Measurements from ENCODE around the gene SLC25A13. TPM values are rescaled to one million over a fixed set of nuclear protein-coding genes. Genes with fewer than 3 reads are reported as not detected.

The SLC25A13 gene
- total and polyA plus RNA-seq, 2 of the 8 experiments (the other 6 are each of a cell fraction or from before 2014, with no cell fraction given) = 30.8 to 85.4 TPM

GRCh38 chr7:96238976-96239766, 82.7 kb downstream of the SLC25A13 start:
- Histone ChIP-seq H3K18ac (ENCODE audit: extremely low read depth, low read length) (no peak overlapping the region), H4K5ac (ENCODE audit: insufficient read length, low read depth, low read length) (no peak overlapping the region), H4K8ac (ENCODE audit: extremely low read depth, insufficient read depth, low read length) (no peak overlapping the region), H2BK5ac (ENCODE audit: low read depth, low read length) (no peak overlapping the region), H3K79me2 (ENCODE audit: control insufficient read depth in 1 of 2, insufficient read depth in 2 of 2, low read length in 2 of 2) (peaks cover 0 to 9% of the 10 kb centered on the region in 2 experiments; a peak in 1 of 4 replicates), H3K4me3 (ENCODE audit: extremely low read depth in 1 of 4, insufficient read depth in 2 of 4, low read depth in 3 of 4, low read length in 4 of 4) (no peak overlapping the region), H2BK12ac (ENCODE audit: low read depth, low read length) (no peak overlapping the region), H3K27ac (ENCODE audit: low read depth, low read length) (no peak overlapping the region), H2BK20ac (ENCODE audit: low read length) (no peak overlapping the region), H3K4me1 (replicated peaks in 1 of 4; ENCODE audit: control insufficient read depth in 3 of 4, insufficient read depth in 4 of 4, low read length in 3 of 4) (no peaks in the 10 kb centered on the region), H3K4me2 (ENCODE audit: insufficient read depth in 1 of 2, low read depth in 2 of 2, low read length in 2 of 2) (no peak overlapping the region), H3K9me3 (ENCODE audit: insufficient read depth in 2 of 2, low read depth in 1 of 2, low read length in 1 of 2) (no peaks in the 10 kb centered on the region), H3K9ac (replicated peaks in 1 of 4; ENCODE audit: extremely low read depth in 1 of 4, low read depth in 3 of 4, low read length in 3 of 4) (no peak overlapping the region), H2AK5ac (ENCODE audit: low read depth, low read length) (no peak overlapping the region), H3K27me3 (replicated peaks in 1 of 4; ENCODE audit: control insufficient read depth in 3 of 4, extremely low read depth in 1 of 4, insufficient read depth in 3 of 4, low read length in 3 of 4) (no peaks in the 10 kb centered on the region), H4K91ac (replicated peaks; ENCODE audit: insufficient read length, low read length) (no peak overlapping the region), H3K4ac (replicated peaks; ENCODE audit: insufficient read length, low read depth, low read length) (no peak overlapping the region), H3K14ac (ENCODE audit: insufficient read length) (no peak overlapping the region), H3K36me3 (ENCODE audit: control insufficient read depth in 2 of 4, insufficient read depth in 4 of 4, low read length in 3 of 4) (peaks cover 0 to 3% (median 0%) of the 10 kb centered on the region in 4 experiments; a peak in 1 of 8 replicates), H3K56ac (replicated peaks; ENCODE audit: insufficient read length, low read depth, low read length) (no peak overlapping the region), H3K79me1 (ENCODE audit: low read depth, low read length) (peaks cover 8% of the 10 kb centered on the region; the same call in 1 of the 2 replicates), H2AFZ (ENCODE audit: low read length) (no peak overlapping the region), H2BK120ac (replicated peaks; ENCODE audit: low read depth, low read length) (no peak overlapping the region), H2BK15ac (ENCODE audit: low read length) (no peak overlapping the region), H4K20me1 (replicated peaks in 1 of 2; ENCODE audit: control insufficient read depth in 1 of 2, insufficient read depth in 2 of 2, low read length in 2 of 2) (no peaks in the 10 kb centered on the region), H3K23ac (ENCODE audit: insufficient read length) (no peak overlapping the region), H3K23me2 (ENCODE audit: low read depth, low read length) (no peaks in the 10 kb centered on the region)
- ChIA-PET POLR2A (ENCODE audit: partially characterized antibody) (no interaction called here), CTCF (ENCODE audit: partially characterized antibody) (interaction anchor here (0.7 to 0.9 kb wide), 2 partner anchors 107 to 678 kb away, joined by 3 to 4 read pairs; no protein-coding TSS in a partner anchor)
- WGBS, 2 experiments (ENCODE audit: extremely low coverage in 1 of 2, insufficient coverage in 1 of 2, insufficient read length in 1 of 2, insufficient replicate concordance in 2 of 2, low coverage in 1 of 2, low lambda C conversion rate in 2 of 2, missing lambda C conversion rate in 1 of 2) = 96% methylated on average over 3 of the region's 3 CpGs; no CpG with 5 or more reads in 1 of the 2 experiments
- FAIRE-seq (no peak), DNase-seq (ENCODE audit: low read depth in 1 of 2, low spot score in 2 of 2) (no peak)

Measured in H1 (cell line).